IPS-20b (cell line): ENCODE data around the gene AATF.
A peak's percentile ranks its signal among the peaks of the same experiment; 100 is the strongest.

Source experiments
- H3K27ac ChIP-seq: one replicate; pipeline ENCODE4 v1.5.1; 2013; ENCODE audit warnings: low read length
- H3K27me3 ChIP-seq: 2 replicates; pipeline ENCODE4 v1.6.1; 2013; ENCODE audit warnings: mild to moderate bottlenecking, low read length, inconsistent platforms; ENCODE audit not compliant: insufficient read depth
- H3K36me3 ChIP-seq: 2 replicates; pipeline ENCODE4 v1.6.1; 2013; ENCODE audit warnings: low read depth, mild to moderate bottlenecking, inconsistent platforms, low read length, moderate library complexity; ENCODE audit not compliant: insufficient read depth
- H3K4me1 ChIP-seq: 2 replicates; pipeline ENCODE4 v1.6.1; 2013; ENCODE audit warnings: mild to moderate bottlenecking, control low read depth, inconsistent platforms, low read length, moderate library complexity; ENCODE audit not compliant: insufficient read depth
- H3K4me3 ChIP-seq: 2 replicates; pipeline ENCODE4 v1.5.1; 2013; ENCODE audit warnings: mild to moderate bottlenecking, low read length, inconsistent platforms
- H3K9ac ChIP-seq: 2 replicates; pipeline ENCODE4 v1.6.1; 2013; ENCODE audit warnings: low read depth, mild to moderate bottlenecking, inconsistent platforms, low read length, moderate library complexity
- H3K9me3 ChIP-seq: 2 replicates; pipeline ENCODE4 v1.6.1; 2013; ENCODE audit warnings: mild to moderate bottlenecking, low read depth, low read length, inconsistent platforms; ENCODE audit not compliant: insufficient read depth

Gene AATF

GRCh38 chr17:36920032-36921005 is 28.4 kb upstream of the AATF start:
- H3K4me1 ChIP-seq = peaks cover 38% of the 10 kb centered on the region
- 0 out of 2 replicates have a peak overlapping the region, but pooled peaks have one; percentile 22 for H3K4me3 ChIP-seq
- no peaks in the 10 kb centered on the region for H3K9me3 ChIP-seq
- H3K27ac ChIP-seq = no peak overlapping the region
- H3K27me3 ChIP-seq = peaks cover 40% of the 10 kb centered on the region
- peak overlapping the region; percentile 3; the same call in 1 of the 2 replicates for H3K9ac ChIP-seq
- H3K36me3 ChIP-seq = no peaks in the 10 kb centered on the region

- Histone ChIP-seq H3K27me3 (peaks cover 47% of the 10 kb centered on the region), H3K4me3 (no peak overlapping the region), H3K9me3 (no peaks in the 10 kb centered on the region), H3K27ac (no peak overlapping the region), H3K36me3 (no peaks in the 10 kb centered on the region), H3K4me1 (peaks cover 38% of the 10 kb centered on the region), H3K9ac (no peak overlapping the region)
Measured at GRCh38 chr17:36921095-36921851, 27.5 kb upstream of the AATF start.

- Histone ChIP-seq H3K36me3 (no peaks in the 10 kb centered on the region), H3K9ac (no peak overlapping the region), H3K27ac (no peak overlapping the region), H3K4me3 (no peak overlapping the region), H3K4me1 (peaks cover 38% of the 10 kb centered on the region), H3K9me3 (no peaks in the 10 kb centered on the region), H3K27me3 (peaks cover 56% of the 10 kb centered on the region)
Measured at GRCh38 chr17:36922175-36922574, 26.6 kb upstream of the AATF start.

GRCh38 chr17:36923814-36924221 is 24.9 kb upstream of the AATF start:
- Histone ChIP-seq H3K27me3 (peaks cover 71% of the 10 kb centered on the region), H3K36me3 (no peaks in the 10 kb centered on the region), H3K9me3 (no peaks in the 10 kb centered on the region), H3K9ac (no peak overlapping the region), H3K27ac (no peak overlapping the region), H3K4me3 (no peak overlapping the region), H3K4me1 (peaks cover 39% of the 10 kb centered on the region)

- Histone ChIP-seq H3K9ac (no peak overlapping the region), H3K4me1 (peaks cover 31% of the 10 kb centered on the region; the same call in 1 of the 2 replicates), H3K27me3 (peaks cover 80% of the 10 kb centered on the region), H3K36me3 (no peaks in the 10 kb centered on the region), H3K4me3 (no peak overlapping the region), H3K9me3 (no peaks in the 10 kb centered on the region), H3K27ac (no peak overlapping the region)
Measured at GRCh38 chr17:36926226-36926625, 22.5 kb upstream of the AATF start.

GRCh38 chr17:36926701-36927100 is 22.1 kb upstream of the AATF start:
- Histone ChIP-seq H3K9me3 (no peaks in the 10 kb centered on the region), H3K4me3 (no peak overlapping the region), H3K27me3 (peaks cover 85% of the 10 kb centered on the region), H3K4me1 (peaks cover 28% of the 10 kb centered on the region; the same call in 1 of the 2 replicates), H3K36me3 (no peaks in the 10 kb centered on the region), H3K27ac (no peak overlapping the region), H3K9ac (no peak overlapping the region)

- no peaks in the 10 kb centered on the region for H3K36me3 ChIP-seq
- peaks cover 88% of the 10 kb centered on the region for H3K27me3 ChIP-seq
- peak overlapping the region; percentile 61 for H3K4me3 ChIP-seq
- H3K9me3 ChIP-seq = no peaks in the 10 kb centered on the region
- no peak overlapping the region for H3K27ac ChIP-seq
- peaks cover 35% of the 10 kb centered on the region; the same call in 1 of the 2 replicates for H3K4me1 ChIP-seq
- H3K9ac ChIP-seq = no peak overlapping the region
Measured at GRCh38 chr17:36928471-36929345, 20.0 kb upstream of the AATF start.

DNA sequence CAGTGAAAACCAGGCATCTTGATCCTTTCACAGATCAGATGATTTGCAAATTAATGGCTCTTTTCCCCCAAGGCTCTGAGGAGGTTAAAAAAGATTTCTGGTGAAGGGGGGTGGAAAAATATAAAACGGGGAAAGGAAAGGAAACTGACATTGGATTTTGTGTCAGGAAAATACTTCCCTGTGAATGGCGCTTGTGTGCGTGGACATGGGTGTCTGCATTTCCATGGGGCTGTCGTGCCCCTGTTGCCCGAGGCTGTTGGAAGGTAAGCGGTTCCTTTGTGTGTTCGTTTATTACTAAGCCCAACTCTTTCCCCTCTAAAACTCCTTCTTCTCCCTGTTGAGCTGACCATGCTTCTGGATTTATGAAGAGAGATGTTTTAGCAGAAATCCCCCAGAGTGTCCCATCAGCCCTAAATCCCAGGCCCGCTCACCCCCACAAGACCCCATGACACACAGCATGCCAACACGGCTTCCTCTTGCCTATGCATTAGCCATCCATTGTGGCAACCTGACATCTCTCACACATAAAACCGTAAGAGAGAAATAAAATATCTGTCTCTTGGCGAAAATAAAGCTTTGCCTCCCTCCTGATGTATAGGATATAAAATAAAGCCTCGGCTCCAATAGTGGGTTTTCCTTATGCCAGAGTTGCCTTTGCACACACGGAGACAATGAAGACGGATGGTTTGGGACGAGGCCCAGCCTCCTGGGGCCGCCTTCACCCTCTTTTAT is 18.7 kb upstream of the AATF start:
- Histone ChIP-seq H3K27ac (no peak overlapping the region), H3K9me3 (no peaks in the 10 kb centered on the region), H3K4me3 (no peak overlapping the region), H3K36me3 (no peaks in the 10 kb centered on the region), H3K4me1 (peaks cover 38% of the 10 kb centered on the region; the same call in 1 of the 2 replicates), H3K27me3 (peaks cover 98% of the 10 kb centered on the region), H3K9ac (no peak overlapping the region)

GRCh38 chr17:36930583-36930900 is 18.2 kb upstream of the AATF start:
- H3K27me3 ChIP-seq = peaks cover 98% of the 10 kb centered on the region
- H3K4me1 ChIP-seq = peaks cover 43% of the 10 kb centered on the region; the same call in 1 of the 2 replicates
- no peaks in the 10 kb centered on the region for H3K9me3 ChIP-seq

GRCh38 chr17:36931096-36931696 is 17.6 kb upstream of the AATF start:
- Histone ChIP-seq H3K27ac (no peak overlapping the region), H3K9me3 (no peaks in the 10 kb centered on the region), H3K27me3 (peaks cover 100% of the 10 kb centered on the region), H3K4me1 (peaks cover 43% of the 10 kb centered on the region; the same call in 1 of the 2 replicates), H3K36me3 (no peaks in the 10 kb centered on the region), H3K4me3 (no peak overlapping the region), H3K9ac (no peak overlapping the region)

More at GRCh38 chr17:36930583-36930900, 18.2 kb upstream of the AATF start:
- H3K4me3 ChIP-seq = no peak overlapping the region
- H3K36me3 ChIP-seq = no peaks in the 10 kb centered on the region
- no peak overlapping the region for H3K9ac ChIP-seq
- no peak overlapping the region for H3K27ac ChIP-seq
